Neural progenitor cell (in vitro differentiated cells): Measurements from ENCODE around the gene CDH26. TPM values are rescaled to one million over a fixed set of nuclear protein-coding genes. Genes with fewer than 3 reads are reported as not detected.
"Not testable (repeated sequence)": the region's sequence is repeated elsewhere in the genome, so short reads cannot be mapped to it uniquely, and the experiment has no call there.

Experiments
- DNase-seq: peaks from one replicate; pipeline ENCODE4 v3.0.0-alpha.2; 2016; ENCODE audit warnings: low spot score
- H2AFZ ChIP-seq: fragments of 200-600 bp; sonication (generic); replicated peaks from 2 replicates; pipeline ENCODE4 v1.6.1; 2016; ENCODE audit warnings: antibody characterized with exemption
- H3F3A ChIP-seq: fragments of 200-600 bp; sonication (generic); 2 replicates; pipeline ENCODE4 v1.6.1; 2016; ENCODE audit warnings: antibody characterized with exemption, low read depth
- H3K27ac ChIP-seq: fragments of 200-600 bp; sonication (generic); 2 replicates; pipeline ENCODE4 v1.5.1; 2016; ENCODE audit warnings: mild to moderate bottlenecking
- H3K27me3 ChIP-seq: fragments of 200-600 bp; sonication (generic); 2 replicates; pipeline ENCODE4 v1.6.1; 2016; ENCODE audit warnings: mild to moderate bottlenecking, moderate library complexity
- H3K36me3 ChIP-seq: fragments of 200-600 bp; sonication (generic); 2 replicates; pipeline ENCODE4 v1.5.1; 2016
- H3K4me1 ChIP-seq: fragments of 200-600 bp; sonication (generic); 2 replicates; pipeline ENCODE4 v1.6.1; 2016; ENCODE audit warnings: mixed run types
- H3K4me2 ChIP-seq: fragments of 200-600 bp; sonication (generic); 2 replicates; pipeline ENCODE4 v1.6.1; 2016
- H3K4me3 ChIP-seq: fragments of 200-600 bp; sonication (generic); 2 replicates; pipeline ENCODE4 v1.5.1; 2016
- H3K79me2 ChIP-seq: fragments of 200-600 bp; sonication (generic); 2 replicates; pipeline ENCODE4 v1.6.1; 2016; ENCODE audit warnings: low read depth
- H3K9ac ChIP-seq: fragments of 200-600 bp; sonication (generic); 2 replicates; pipeline ENCODE4 v1.6.1; 2016
- H3K9me3 ChIP-seq: fragments of 200-600 bp; sonication (generic); 2 replicates; pipeline ENCODE4 v1.5.1; 2016; ENCODE audit warnings: low read depth
- H4K20me1 ChIP-seq: fragments of 200-600 bp; sonication (generic); 2 replicates; pipeline ENCODE4 v1.6.1; 2016; ENCODE audit warnings: low read depth
- H3K27ac Mint-ChIP-seq: 3 replicates; pipeline ENCODE4 v1.8.0; 2021; ENCODE audit warnings: mixed read lengths
- H3K27me3 Mint-ChIP-seq: 2 replicates; pipeline ENCODE4 v1.8.0; 2022; ENCODE audit warnings: low read depth, mild to moderate bottlenecking, inconsistent platforms, moderate library complexity, mixed read lengths; ENCODE audit not compliant: insufficient read depth
- H3K36me3 Mint-ChIP-seq: 3 replicates; pipeline ENCODE4 v1.8.0; 2021; ENCODE audit warnings: mixed read lengths
- H3K4me1 Mint-ChIP-seq: 3 replicates; pipeline ENCODE4 v1.8.0; 2021; ENCODE audit warnings: mixed read lengths
- H3K4me3 Mint-ChIP-seq: 3 replicates; pipeline ENCODE4 v1.8.0; 2021; ENCODE audit warnings: mild to moderate bottlenecking, moderate library complexity, mixed read lengths
- H3K9me3 Mint-ChIP-seq: 3 replicates; pipeline ENCODE4 v1.8.0; 2020; ENCODE audit warnings: mixed read lengths
- CTCF ChIP-seq: fragments of 200-600 bp; sonication (generic); IDR thresholded peaks from 2 replicates; pipeline ENCODE4 v1.5.1; 2017; ENCODE audit warnings: antibody characterized with exemption, mild to moderate bottlenecking
- EZH2 ChIP-seq: fragments of 200-600 bp; sonication (generic); IDR thresholded peaks from 2 replicates; pipeline ENCODE4 v1.6.1; 2017; ENCODE audit warnings: antibody characterized with exemption, mild to moderate bottlenecking, moderate library complexity
- EZH2phosphoT487 ChIP-seq: fragments of 200-600 bp; sonication (generic); IDR thresholded peaks from 2 replicates; pipeline ENCODE4 v1.6.1; 2017; ENCODE audit warnings: antibody characterized with exemption
- total RNA-seq: library from RNA; depleted of rRNA; stranded (reverse); fragments of >200 nt; gene quantifications from 2 replicates; pipeline ENCODE4 v1.2.3, GENCODE V29; 2015; ENCODE audit warnings: low replicate concordance

Gene CDH26
- total RNA-seq, 1 donor from 2014 or later = not detected

- H3K9me3 Mint-ChIP-seq = peaks cover 6% of the 10 kb centered on the region
- Histone ChIP-seq H3K27me3 (no peaks in the 10 kb centered on the region), H3K4me3 (no peak overlapping the region), H3K27ac (no peak overlapping the region), H3K9me3 (no peaks in the 10 kb centered on the region), H4K20me1 (no peaks in the 10 kb centered on the region), H3K4me1 (no peaks in the 10 kb centered on the region), H3K4me2 (no peak overlapping the region), H3K79me2 (no peaks in the 10 kb centered on the region), H3K36me3 (no peaks in the 10 kb centered on the region), H3K9ac (no peak overlapping the region), H2AFZ (no peak overlapping the region), H3F3A (no peaks in the 10 kb centered on the region)
- H3K27me3 Mint-ChIP-seq = peaks cover 11% of the 10 kb centered on the region
- TF ChIP-seq EZH2phosphoT487 (no peak), EZH2 (no peak), CTCF (no peak)
- H3K27ac Mint-ChIP-seq = no peak overlapping the region
- H3K4me1 Mint-ChIP-seq = peaks cover 24% of the 10 kb centered on the region
- no peak for DNase-seq
- H3K4me3 Mint-ChIP-seq = no peak overlapping the region
- H3K36me3 Mint-ChIP-seq = no peaks in the 10 kb centered on the region
These were observed 80.3 kb downstream of the CDH26 start for GRCh38 chr20:60038400-60039008.

DNA sequence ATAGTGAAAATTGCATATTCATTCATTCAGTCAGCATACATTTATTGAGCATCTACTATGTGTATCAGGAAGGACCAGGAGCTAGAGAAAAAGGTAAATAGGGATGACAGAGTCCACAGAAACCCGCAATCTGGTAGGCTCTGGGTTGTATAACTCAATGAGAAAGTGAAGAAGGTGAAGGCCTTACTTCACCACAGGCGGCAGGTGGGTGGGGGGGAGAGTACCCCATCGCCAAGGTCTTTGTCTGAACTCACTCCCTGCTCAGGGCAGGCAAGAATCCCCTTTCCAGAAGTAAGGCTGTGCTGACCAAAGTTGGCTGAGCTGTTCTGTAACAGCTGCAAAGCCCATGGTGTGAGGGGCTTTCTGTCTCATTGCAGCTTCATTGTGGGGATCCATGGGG is 81.3 kb downstream of the CDH26 start:
- H3K4me1 Mint-ChIP-seq = peaks cover 14% of the 10 kb centered on the region
- no peaks in the 10 kb centered on the region for H3F3A ChIP-seq
- no peaks in the 10 kb centered on the region for H4K20me1 ChIP-seq
- H3K9me3 Mint-ChIP-seq = peaks cover 6% of the 10 kb centered on the region
- peaks cover 11% of the 10 kb centered on the region for H3K27me3 Mint-ChIP-seq
- no peaks in the 10 kb centered on the region for H3K27me3 ChIP-seq
- no peak overlapping the region for H3K4me2 ChIP-seq
- no peak overlapping the region for H3K9ac ChIP-seq
- no peaks in the 10 kb centered on the region for H3K79me2 ChIP-seq
- no peak for DNase-seq
- no peaks in the 10 kb centered on the region for H3K9me3 ChIP-seq
- H3K36me3 ChIP-seq = no peaks in the 10 kb centered on the region
- H3K4me3 Mint-ChIP-seq = no peak overlapping the region
- H3K4me1 ChIP-seq = no peaks in the 10 kb centered on the region
- no peak for TF ChIP-seq CTCF
- TF ChIP-seq EZH2 = no peak
- TF ChIP-seq EZH2phosphoT487 = no peak
- H2AFZ ChIP-seq = no peak overlapping the region
- H3K4me3 ChIP-seq = no peak overlapping the region
- H3K36me3 Mint-ChIP-seq = no peaks in the 10 kb centered on the region
- H3K27ac Mint-ChIP-seq = no peak overlapping the region
- H3K27ac ChIP-seq = no peak overlapping the region

DNA sequence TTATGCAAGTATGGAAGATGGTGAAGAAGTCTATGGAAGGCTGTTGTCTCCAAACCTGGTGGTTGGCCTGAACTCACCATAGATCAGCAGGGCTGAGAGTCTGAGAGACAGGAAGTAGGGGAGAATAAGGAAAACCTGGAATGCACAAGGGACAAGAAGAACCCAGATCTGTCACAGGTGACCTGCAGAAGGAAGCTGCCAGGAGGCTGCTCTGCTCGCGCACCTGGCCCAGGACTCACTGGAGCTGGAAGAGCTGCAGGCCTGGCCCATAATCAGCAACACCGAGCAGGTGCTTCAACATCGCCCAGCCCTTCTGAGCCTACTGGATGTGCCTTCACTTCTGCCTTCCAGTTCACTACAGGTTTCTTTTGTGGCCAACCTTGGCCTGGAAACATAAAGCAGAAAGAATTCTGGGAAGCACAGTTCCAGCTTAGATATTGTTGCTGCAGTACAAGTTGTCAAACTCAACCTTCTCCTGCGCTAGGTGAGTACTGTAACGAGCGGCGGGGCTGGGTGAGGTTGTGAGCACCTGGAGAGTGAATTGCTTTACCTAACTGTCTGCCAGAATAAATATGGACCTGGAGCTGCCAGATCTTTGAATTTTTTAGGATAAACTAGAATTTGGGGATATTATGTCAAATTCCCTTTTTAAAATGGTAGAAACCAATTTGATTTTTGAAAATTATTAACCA is 82.4 kb downstream of the CDH26 start:
- H3K27me3 Mint-ChIP-seq = peaks cover 11% of the 10 kb centered on the region
- no peak for DNase-seq

GRCh38 chr20:60041436-60042165 is 83.4 kb downstream of the CDH26 start:
- H3K9me3 ChIP-seq, H3K4me3 ChIP-seq, H3K4me3 Mint-ChIP-seq, H3K4me2 ChIP-seq, H4K20me1 ChIP-seq, H3K4me1 ChIP-seq, H3K27me3 ChIP-seq, H3K27ac Mint-ChIP-seq, H3K27ac ChIP-seq, H3K36me3 Mint-ChIP-seq, H3K36me3 ChIP-seq, H3K9ac ChIP-seq, H2AFZ ChIP-seq, DNase-seq, H3K9me3 Mint-ChIP-seq, H3F3A ChIP-seq, H3K79me2 ChIP-seq: not testable (repeated sequence)
- H3K4me1 Mint-ChIP-seq = peaks cover 13% of the 10 kb centered on the region
- peaks cover 11% of the 10 kb centered on the region for H3K27me3 Mint-ChIP-seq

More for the DNA sequence above, 82.4 kb downstream of the CDH26 start:
- H3K4me3 ChIP-seq = no peak overlapping the region
- H3K27me3 ChIP-seq = no peaks in the 10 kb centered on the region
- no peak overlapping the region for H3K4me2 ChIP-seq
- Mint-ChIP-seq H3K9me3 (peaks cover 6% of the 10 kb centered on the region), H3K4me1 (peaks cover 8% of the 10 kb centered on the region), H3K27ac (no peak overlapping the region), H3K4me3 (no peak overlapping the region), H3K36me3 (no peaks in the 10 kb centered on the region)
- H3K4me1 ChIP-seq = no peaks in the 10 kb centered on the region
- no peak overlapping the region for H2AFZ ChIP-seq
- no peak overlapping the region for H3K27ac ChIP-seq
- no peaks in the 10 kb centered on the region for H3K9me3 ChIP-seq
- no peak overlapping the region for H3K9ac ChIP-seq
- no peaks in the 10 kb centered on the region for H3K79me2 ChIP-seq
- no peaks in the 10 kb centered on the region for H4K20me1 ChIP-seq
- TF ChIP-seq CTCF (no peak), EZH2 (no peak), EZH2phosphoT487 (no peak)
- H3K36me3 ChIP-seq = no peaks in the 10 kb centered on the region
- H3F3A ChIP-seq = no peaks in the 10 kb centered on the region
